Hepatocyte (in vitro differentiated cells): ENCODE measurements around the gene PADI3. TPM values are rescaled to one million over a fixed set of nuclear protein-coding genes. Genes with fewer than 3 reads are reported as not detected.
A peak's percentile ranks its signal among the peaks of the same experiment; 100 is the strongest.

ENCODE experiments used
- DNase-seq: peaks from one replicate; pipeline ENCODE4 v3.0.0-alpha.2; 2016; ENCODE audit warnings: low spot score
- H2AFZ ChIP-seq: fragments of 200-600 bp; sonication (generic); 2 replicates; pipeline ENCODE4 v1.6.0; 2016; ENCODE audit warnings: antibody characterized with exemption, mild to moderate bottlenecking
- H3K27ac ChIP-seq: fragments of 200-600 bp; sonication (generic); 2 replicates; pipeline ENCODE4 v1.5.1; 2016; ENCODE audit warnings: mild to moderate bottlenecking
- H3K27me3 ChIP-seq: fragments of 200-600 bp; sonication (generic); 2 replicates; pipeline ENCODE4 v1.6.1; 2016
- H3K36me3 ChIP-seq: fragments of 200-600 bp; sonication (generic); replicated peaks from 2 replicates; pipeline ENCODE4 v1.5.1; 2016; ENCODE audit warnings: low read depth; ENCODE audit not compliant: insufficient read depth
- H3K4me1 ChIP-seq: fragments of 200-600 bp; sonication (generic); 2 replicates; pipeline ENCODE4 v1.5.1; 2016; ENCODE audit warnings: mild to moderate bottlenecking, moderate library complexity; ENCODE audit not compliant: insufficient read depth
- H3K4me2 ChIP-seq: fragments of 200-600 bp; sonication (generic); 2 replicates; pipeline ENCODE4 v1.6.0; 2016
- H3K4me3 ChIP-seq: fragments of 200-600 bp; sonication (generic); 2 replicates; pipeline ENCODE4 v1.5.1; 2016; ENCODE audit warnings: mild to moderate bottlenecking
- H3K79me2 ChIP-seq: fragments of 200-600 bp; sonication (generic); 2 replicates; pipeline ENCODE4 v1.6.0; 2017; ENCODE audit warnings: mild to moderate bottlenecking
- H3K9me2 ChIP-seq: fragments of 200-600 bp; sonication (generic); replicated peaks from 2 replicates; pipeline ENCODE4 v1.6.0; 2017; ENCODE audit warnings: mild to moderate bottlenecking; ENCODE audit not compliant: insufficient read depth
- H3K9me3 ChIP-seq: fragments of 200-600 bp; sonication (generic); 2 replicates; pipeline ENCODE4 v1.5.1; 2016; ENCODE audit warnings: low read depth, mild to moderate bottlenecking
- H4K20me1 ChIP-seq: fragments of 200-600 bp; sonication (generic); 2 replicates; pipeline ENCODE4 v1.6.0; 2016; ENCODE audit warnings: mild to moderate bottlenecking; ENCODE audit not compliant: insufficient read depth, poor library complexity, severe bottlenecking
- EZH2 ChIP-seq: fragments of 200-600 bp; sonication (generic); IDR thresholded peaks from 2 replicates; pipeline ENCODE4 v1.6.1; 2016; ENCODE audit warnings: antibody characterized with exemption, mild to moderate bottlenecking, borderline replicate concordance
- EZH2phosphoT487 ChIP-seq: fragments of 200-600 bp; sonication (generic); IDR thresholded peaks from one replicate; pipeline ENCODE4 v1.6.1; 2018; ENCODE audit warnings: antibody characterized with exemption, mild to moderate bottlenecking, low read depth, moderate library complexity; ENCODE audit not compliant: unreplicated experiment, severe bottlenecking
- WGBS: methylation state at CpG from one replicate; pipeline ENCODE4 v1.1.6; 2016; ENCODE audit warnings: low lambda C conversion rate; ENCODE audit errors: missing lambda C conversion rate; 5-methylcytosine and 5-hydroxymethylcytosine counted together
- polyA plus RNA-seq: library from polyadenylated mRNA; unstranded; fragments of >200 nt; fragmentation: Nextera tagmentation; extraction: Ambion mirVana; gene quantifications from 2 replicates; pipeline ENCODE4 v1.2.1, GENCODE V29; 2016
- total RNA-seq: library from RNA; depleted of rRNA; stranded (reverse); fragments of >200 nt; gene quantifications from 2 replicates; pipeline ENCODE4 v1.2.3, GENCODE V29; 2014
- TF ChIP-seq, protein P1 (sequence below): fragments of 200-600 bp; sonication (generic); IDR thresholded peaks from 2 replicates; pipeline ENCODE4 v1.5.1; 2016; ENCODE audit warnings: antibody characterized with exemption, mild to moderate bottlenecking; ENCODE audit not compliant: poor library complexity

Gene PADI3
- total and polyA plus RNA-seq, 2 experiments from 2014 or later = not detected

DNA sequence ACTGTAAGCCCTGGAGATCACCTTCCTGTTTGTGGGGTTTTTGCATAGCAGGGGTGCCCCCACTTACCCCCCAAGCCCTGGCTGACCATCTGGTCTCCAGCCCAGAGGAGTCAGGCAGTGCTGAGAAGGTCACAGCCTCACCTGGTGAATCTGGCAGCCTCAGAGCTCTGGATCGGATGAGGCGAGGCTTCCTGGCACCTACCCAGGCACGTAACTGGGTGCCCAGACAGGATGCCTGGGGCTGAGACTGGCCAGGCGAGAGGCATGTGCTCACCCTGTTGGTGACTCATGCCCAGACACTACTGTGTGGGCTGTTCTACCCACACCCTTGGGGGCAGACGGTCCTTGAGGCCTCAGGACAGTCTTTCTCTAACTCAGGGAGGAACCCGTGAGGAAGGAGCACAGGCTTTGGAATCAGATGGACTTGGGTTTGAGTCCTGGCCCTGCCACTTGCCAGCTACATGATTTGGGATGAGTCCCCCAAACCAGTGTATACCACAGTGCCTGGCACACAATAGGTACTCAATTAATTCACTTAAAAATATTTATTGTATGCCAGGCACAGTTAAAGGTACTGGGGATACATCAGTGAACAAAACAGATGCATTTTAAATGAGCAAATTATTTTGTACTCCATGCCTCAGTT lies 15.1 kb upstream of the PADI3 start:
- H2AFZ ChIP-seq = no peak overlapping the region
- peak; percentile 45 for DNase-seq
- no peaks in the 10 kb centered on the region for H3K9me3 ChIP-seq
- TF ChIP-seq EZH2 = no peak
- TF ChIP-seq, protein P1, sequence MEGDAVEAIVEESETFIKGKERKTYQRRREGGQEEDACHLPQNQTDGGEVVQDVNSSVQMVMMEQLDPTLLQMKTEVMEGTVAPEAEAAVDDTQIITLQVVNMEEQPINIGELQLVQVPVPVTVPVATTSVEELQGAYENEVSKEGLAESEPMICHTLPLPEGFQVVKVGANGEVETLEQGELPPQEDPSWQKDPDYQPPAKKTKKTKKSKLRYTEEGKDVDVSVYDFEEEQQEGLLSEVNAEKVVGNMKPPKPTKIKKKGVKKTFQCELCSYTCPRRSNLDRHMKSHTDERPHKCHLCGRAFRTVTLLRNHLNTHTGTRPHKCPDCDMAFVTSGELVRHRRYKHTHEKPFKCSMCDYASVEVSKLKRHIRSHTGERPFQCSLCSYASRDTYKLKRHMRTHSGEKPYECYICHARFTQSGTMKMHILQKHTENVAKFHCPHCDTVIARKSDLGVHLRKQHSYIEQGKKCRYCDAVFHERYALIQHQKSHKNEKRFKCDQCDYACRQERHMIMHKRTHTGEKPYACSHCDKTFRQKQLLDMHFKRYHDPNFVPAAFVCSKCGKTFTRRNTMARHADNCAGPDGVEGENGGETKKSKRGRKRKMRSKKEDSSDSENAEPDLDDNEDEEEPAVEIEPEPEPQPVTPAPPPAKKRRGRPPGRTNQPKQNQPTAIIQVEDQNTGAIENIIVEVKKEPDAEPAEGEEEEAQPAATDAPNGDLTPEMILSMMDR = no peak
- TF ChIP-seq EZH2phosphoT487 = no peak
- no peak overlapping the region for H3K4me3 ChIP-seq
- H3K4me1 ChIP-seq = peaks cover 14% of the 10 kb centered on the region
- H3K27ac ChIP-seq = peak overlapping the region; percentile 82
- no peaks in the 10 kb centered on the region for H3K9me2 ChIP-seq
- no peaks in the 10 kb centered on the region for H3K27me3 ChIP-seq
- H3K36me3 ChIP-seq = no peaks in the 10 kb centered on the region
- H3K79me2 ChIP-seq = no peaks in the 10 kb centered on the region
- no peaks in the 10 kb centered on the region for H4K20me1 ChIP-seq
- 78% methylated on average over 6 of the region's 6 CpGs for WGBS
- no peak overlapping the region for H3K4me2 ChIP-seq

DNA sequence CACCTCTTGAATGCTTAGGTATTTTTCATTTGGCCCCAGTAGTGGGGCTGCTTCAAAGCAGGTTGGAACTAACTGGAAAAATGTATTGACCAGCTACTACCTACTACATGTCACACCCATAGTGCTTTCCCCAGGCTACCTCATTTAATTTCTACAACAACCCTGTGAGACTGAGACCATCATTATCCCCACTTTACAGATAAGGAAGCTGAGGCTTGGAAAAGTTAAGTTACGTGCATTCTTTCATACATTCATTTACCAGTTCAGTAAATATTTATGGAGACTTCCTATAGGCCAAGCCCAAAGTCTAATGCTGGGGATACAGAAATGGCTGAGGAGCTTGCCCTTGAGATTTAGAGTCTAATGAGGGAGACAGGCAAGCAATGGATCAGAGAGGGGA lies 14.5 kb upstream of the PADI3 start:
- no peak overlapping the region for H3K4me3 ChIP-seq
- TF ChIP-seq EZH2phosphoT487 (no peak), EZH2 (no peak)
- TF ChIP-seq, protein P1 = no peak
- no peaks in the 10 kb centered on the region for H3K9me2 ChIP-seq
- H3K79me2 ChIP-seq = no peaks in the 10 kb centered on the region
- H3K4me2 ChIP-seq = no peak overlapping the region
- no peaks in the 10 kb centered on the region for H3K9me3 ChIP-seq
- no peak for DNase-seq
- no peak overlapping the region for H2AFZ ChIP-seq
- H3K4me1 ChIP-seq = peaks cover 10% of the 10 kb centered on the region
- H3K27me3 ChIP-seq = no peaks in the 10 kb centered on the region
- WGBS = 100% methylated on average over 1 of the region's 1 CpG
- no peaks in the 10 kb centered on the region for H3K36me3 ChIP-seq
- H4K20me1 ChIP-seq = no peaks in the 10 kb centered on the region
- peak overlapping the region; percentile 82 for H3K27ac ChIP-seq

DNA sequence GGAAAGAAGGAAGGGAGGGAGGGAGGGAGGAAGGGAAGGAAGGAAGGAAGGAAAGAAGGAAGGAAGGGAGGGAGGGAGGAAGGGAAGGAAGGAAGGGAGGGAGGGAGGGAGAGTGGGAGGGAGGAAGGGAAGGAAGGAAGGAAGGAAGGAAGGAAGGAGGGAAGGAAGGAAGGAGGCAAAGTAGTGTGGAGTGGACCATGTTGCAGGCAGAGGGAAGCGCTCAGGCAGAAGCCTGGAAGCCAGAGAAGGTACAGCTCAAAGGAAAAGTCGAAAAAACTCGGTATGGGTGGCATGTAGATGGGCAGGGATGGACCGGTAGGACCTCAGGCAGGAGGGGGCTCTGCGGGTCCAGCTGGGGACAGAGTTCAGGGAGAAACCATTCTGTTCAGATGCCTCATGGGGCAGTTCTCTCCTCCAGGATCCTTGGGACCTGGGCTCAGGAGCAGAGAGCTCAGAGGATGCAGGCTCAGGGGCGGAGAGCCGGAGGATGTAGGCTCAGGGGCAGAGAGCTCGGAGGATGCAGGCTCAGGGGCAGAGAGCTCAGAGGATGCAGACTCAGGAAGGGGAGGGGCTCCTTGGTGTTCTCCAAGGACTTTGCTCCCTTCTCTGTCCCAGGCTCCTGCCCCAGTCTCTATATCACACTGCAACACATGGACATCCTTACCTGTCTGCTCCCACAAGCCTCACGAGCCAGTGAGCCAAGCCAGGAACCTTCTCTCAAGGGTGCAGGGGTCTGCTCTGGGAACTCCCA lies 13.6 kb upstream of the PADI3 start:
- Histone ChIP-seq H4K20me1 (no peaks in the 10 kb centered on the region), H3K79me2 (no peaks in the 10 kb centered on the region), H3K4me1 (peaks cover 10% of the 10 kb centered on the region), H3K27ac (no peak overlapping the region), H3K36me3 (no peaks in the 10 kb centered on the region), H3K9me3 (no peaks in the 10 kb centered on the region), H3K4me3 (no peak overlapping the region), H3K4me2 (no peak overlapping the region), H2AFZ (no peak overlapping the region), H3K27me3 (no peaks in the 10 kb centered on the region), H3K9me2 (no peaks in the 10 kb centered on the region)
- peak; percentile 66 for DNase-seq
- TF ChIP-seq EZH2 = no peak
- TF ChIP-seq, protein P1 = no peak
- no peak for TF ChIP-seq EZH2phosphoT487
- 88% methylated on average over 8 of the region's 9 CpGs for WGBS
